GM10266 (cell line): ENCODE data around the gene RFX7.
"Not testable (repeated sequence)": the region's sequence is repeated elsewhere in the genome, so short reads cannot be mapped to it uniquely, and the experiment has no call there.

ENCODE experiments used
- DNase-seq: peaks from one replicate; pipeline ENCODE4 v3.0.0; 2012; ENCODE audit errors: extremely low spot score
- TF ChIP-seq, protein P1 (sequence below): IDR thresholded peaks from 2 replicates; pipeline ENCODE4 v1.5.1; 2012; ENCODE audit warnings: mild to moderate bottlenecking, low read depth; ENCODE audit not compliant: control insufficient read depth, insufficient read depth; ENCODE audit errors: missing control alignments

Gene RFX7

GRCh38 chr15:56205061-56205876 lies 38.4 kb downstream of the RFX7 start:
- DNase-seq, result no peak
- TF ChIP-seq, protein P1, sequence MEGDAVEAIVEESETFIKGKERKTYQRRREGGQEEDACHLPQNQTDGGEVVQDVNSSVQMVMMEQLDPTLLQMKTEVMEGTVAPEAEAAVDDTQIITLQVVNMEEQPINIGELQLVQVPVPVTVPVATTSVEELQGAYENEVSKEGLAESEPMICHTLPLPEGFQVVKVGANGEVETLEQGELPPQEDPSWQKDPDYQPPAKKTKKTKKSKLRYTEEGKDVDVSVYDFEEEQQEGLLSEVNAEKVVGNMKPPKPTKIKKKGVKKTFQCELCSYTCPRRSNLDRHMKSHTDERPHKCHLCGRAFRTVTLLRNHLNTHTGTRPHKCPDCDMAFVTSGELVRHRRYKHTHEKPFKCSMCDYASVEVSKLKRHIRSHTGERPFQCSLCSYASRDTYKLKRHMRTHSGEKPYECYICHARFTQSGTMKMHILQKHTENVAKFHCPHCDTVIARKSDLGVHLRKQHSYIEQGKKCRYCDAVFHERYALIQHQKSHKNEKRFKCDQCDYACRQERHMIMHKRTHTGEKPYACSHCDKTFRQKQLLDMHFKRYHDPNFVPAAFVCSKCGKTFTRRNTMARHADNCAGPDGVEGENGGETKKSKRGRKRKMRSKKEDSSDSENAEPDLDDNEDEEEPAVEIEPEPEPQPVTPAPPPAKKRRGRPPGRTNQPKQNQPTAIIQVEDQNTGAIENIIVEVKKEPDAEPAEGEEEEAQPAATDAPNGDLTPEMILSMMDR, result no peak

GRCh38 chr15:56203312-56203922 lies 40.3 kb downstream of the RFX7 start:
- not testable (repeated sequence) for DNase-seq

DNA sequence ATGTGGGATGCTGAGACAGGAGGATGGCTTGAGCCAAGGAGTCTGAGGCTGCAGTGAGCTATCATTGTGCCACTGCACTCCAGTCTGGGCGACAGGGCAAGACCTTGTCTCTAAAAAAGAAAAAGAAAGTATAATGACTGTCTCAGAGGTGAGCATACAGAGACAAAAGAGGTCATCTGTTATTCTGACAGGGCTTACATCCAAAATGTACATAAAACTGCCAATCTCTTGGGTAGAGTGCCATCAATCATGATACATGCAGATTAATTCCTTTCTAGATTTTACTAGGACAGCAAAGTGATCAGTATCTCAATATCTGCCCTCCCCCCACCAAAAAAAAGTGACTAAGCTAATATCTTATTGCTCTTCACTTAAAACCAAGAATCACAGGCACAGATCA lies 41.0 kb downstream of the RFX7 start:
- DNase-seq, result no peak
- TF ChIP-seq, protein P1, result no peak

- TF ChIP-seq, protein P1, result no peak
- DNase-seq, result no peak
Measured at GRCh38 chr15:56199038-56199437, 44.6 kb downstream of the RFX7 start.

DNA sequence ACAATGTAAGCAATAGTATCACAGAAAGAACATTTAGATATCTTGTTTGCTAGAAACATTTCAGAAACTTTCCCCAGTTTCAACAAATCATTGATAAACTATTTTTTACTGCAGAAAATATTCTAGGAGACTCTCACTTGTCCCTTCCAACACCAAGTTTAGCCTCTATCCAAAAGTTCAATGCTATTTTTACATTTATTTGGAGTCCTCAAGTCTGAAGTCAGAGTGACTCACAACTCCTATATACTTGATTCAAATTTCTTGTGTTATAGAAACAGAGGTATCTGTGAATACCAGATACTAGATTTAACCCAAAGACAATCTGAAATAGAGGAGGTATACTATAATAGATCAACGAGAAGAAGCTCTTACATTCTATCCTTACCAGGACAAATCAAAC lies 49.6 kb downstream of the RFX7 start:
- DNase-seq, result no peak
- TF ChIP-seq, protein P1, result no peak

GRCh38 chr15:56192659-56193442 lies 50.8 kb downstream of the RFX7 start:
- TF ChIP-seq, protein P1, result no peak
- no peak for DNase-seq

DNA sequence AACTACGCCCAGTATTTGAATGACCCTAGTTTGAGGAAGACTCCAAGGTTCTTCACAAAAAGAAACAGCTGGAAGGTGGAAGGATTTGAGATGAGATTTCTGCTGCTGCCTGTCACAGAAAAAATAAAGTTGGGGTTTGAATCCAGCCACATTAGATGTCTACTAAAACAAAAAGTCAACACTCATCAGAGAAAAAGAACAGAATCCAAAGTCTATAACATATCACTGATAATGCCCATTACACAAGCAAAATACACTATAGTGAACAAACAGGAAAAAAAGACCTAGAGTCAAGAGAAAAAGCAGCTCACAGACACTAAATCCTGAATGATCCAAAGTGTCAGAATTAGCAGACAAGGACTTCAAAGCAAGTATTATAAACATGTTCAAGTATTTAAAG lies 56.0 kb downstream of the RFX7 start:
- TF ChIP-seq, protein P1, result no peak
- DNase-seq, result no peak
